ENCODE results near the gene CRIP3. TPM values are rescaled to one million over a fixed set of nuclear protein-coding genes. Genes with fewer than 3 reads are reported as not detected.

The CRIP3 gene
- total RNA-seq: not detected in 2 replicates

DNA sequence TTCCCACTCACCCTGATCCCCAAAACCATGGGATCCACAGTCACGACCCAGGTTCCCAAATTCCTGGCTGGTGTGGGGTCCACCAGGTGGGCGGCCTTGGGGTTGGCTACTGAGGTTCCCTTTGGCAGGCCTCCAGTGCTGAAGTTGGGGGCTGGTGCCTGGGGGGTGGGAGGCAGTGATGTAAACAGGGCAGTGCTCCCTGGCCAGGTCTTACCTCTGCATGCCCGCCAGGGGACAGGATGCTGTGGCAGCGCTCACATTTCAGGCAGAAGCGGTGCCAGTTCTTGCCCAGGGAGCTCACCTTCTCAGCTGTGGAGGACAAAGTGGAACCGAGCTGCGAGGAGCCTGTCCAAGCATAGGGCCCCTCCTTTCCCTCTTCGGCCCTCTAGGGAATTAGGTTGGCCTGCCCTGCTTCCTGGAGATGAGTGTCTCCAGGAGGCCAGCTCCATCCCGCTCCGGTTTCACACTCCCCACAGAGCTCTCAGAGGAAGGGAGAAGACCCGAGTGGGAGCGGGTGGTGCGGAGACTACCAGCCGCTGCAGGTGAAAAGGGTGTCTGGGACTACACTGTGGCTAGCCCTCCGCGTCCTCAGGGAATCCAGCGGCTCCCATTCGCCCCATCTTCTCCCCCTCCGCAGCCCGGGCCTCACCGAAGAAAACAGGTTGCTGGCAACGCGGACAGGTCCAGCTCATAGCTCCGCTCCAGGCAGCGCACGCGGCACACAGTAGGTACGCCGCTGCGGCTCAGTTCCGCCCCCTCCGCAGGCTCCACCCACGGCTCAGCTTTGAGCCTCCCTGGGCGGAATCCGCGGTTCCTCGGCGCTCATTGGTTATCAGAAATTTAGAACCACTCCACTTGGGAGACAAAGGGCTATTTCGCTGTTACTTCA lies at the start of gene CRIP3:
Gene CRIP3, minus strand, starts transcription at position 726 of the 889 bp plus-strand sequence. Its CDS starts 34 bp downstream, at position 692.

GRCh38 chr6:43297644-43298564 lies 10.7 kb downstream of the CRIP3 start, which contains the start of gene SLC22A7:
Gene SLC22A7, plus strand, starts transcription at chr6:43298260. Its CDS starts 99 bp downstream, at chr6:43298359.

Other genes with a start within 250 kb of the CRIP3 start
- gene MRPL2, start 249.4 kb downstream of the CRIP3 start, total RNA-seq: 32.4 and 33.4 TPM in 2 replicates
- gene KLC4, start 249.2 kb downstream of the CRIP3 start, total RNA-seq: 10.3 and 11.7 TPM in 2 replicates
- gene PTK7, start 232.5 kb downstream of the CRIP3 start, total RNA-seq: 84.4 and 112 TPM in 2 replicates
- gene SRF, start 137.6 kb downstream of the CRIP3 start, total RNA-seq: 23.3 and 29.9 TPM in 2 replicates
- 29.6 and 32.2 TPM in 2 replicates for gene CUL9, start 126.6 kb downstream of the CRIP3 start, total RNA-seq
- gene DNPH1, start 79.3 kb downstream of the CRIP3 start, total RNA-seq: 129 and 187 TPM in 2 replicates
- not detected in 2 replicates for gene TTBK1, start 65.3 kb downstream of the CRIP3 start, total RNA-seq
- gene SLC22A7, start 10.6 kb downstream of the CRIP3 start, total RNA-seq: not detected in 2 replicates
- 4.4 and 6.1 TPM in 2 replicates for gene ZNF318, start 60.8 kb upstream of the CRIP3 start, total RNA-seq
- gene ABCC10, start 118.7 kb upstream of the CRIP3 start, total RNA-seq: 17.0 and 17.3 TPM in 2 replicates
- 11.9 and 21.3 TPM in 2 replicates for gene DLK2, start 146.7 kb upstream of the CRIP3 start, total RNA-seq
- gene TJAP1, start 168.7 kb upstream of the CRIP3 start, total RNA-seq: 13.2 and 15.1 TPM in 2 replicates
- 0.05 and 0.21 TPM in 2 replicates for gene LRRC73, start 201.5 kb upstream of the CRIP3 start, total RNA-seq
- 75.1 and 91.6 TPM in 2 replicates for gene YIPF3, start 208.1 kb upstream of the CRIP3 start, total RNA-seq
- gene POLR1C, start 208.3 kb upstream of the CRIP3 start, total RNA-seq: 34.1 and 38.8 TPM in 2 replicates